HG03039 (cell line): ENCODE measurements around the gene CTAG1A.
"Not testable (repeated sequence)": the region's sequence is repeated elsewhere in the genome, so short reads cannot be mapped to it uniquely, and the experiment has no call there.

Experiments
- ATAC-seq: cut with Tn5 transposase; IDR thresholded peaks from one replicate; pipeline ENCODE4 v1.9.1; 2021; ENCODE audit warnings: mild to moderate bottlenecking, moderate library complexity; ENCODE audit not compliant: unreplicated experiment

CTAG1A gene

GRCh38 chrX:154608823-154609222, 23.9 kb downstream of the CTAG1A start:
- not testable (repeated sequence) for ATAC-seq

GRCh38 chrX:154611146-154611545, 26.2 kb downstream of the CTAG1A start:
- not testable (repeated sequence) for ATAC-seq

GRCh38 chrX:154613586-154613985, 28.7 kb downstream of the CTAG1A start:
- not testable (repeated sequence) for ATAC-seq

- ATAC-seq, result not testable (repeated sequence)
Measured at GRCh38 chrX:154619182-154619581, 34.2 kb downstream of the CTAG1A start, which contains the start of gene CTAG1B. CTAG1B (minus strand) TSS chrX:154619282; CDS start chrX:154619218, 64 bp downstream.

GRCh38 chrX:154620767-154621414, 36.0 kb downstream of the CTAG1A start:
- not testable (repeated sequence) for ATAC-seq

GRCh38 chrX:154628960-154629359, 44.0 kb downstream of the CTAG1A start:
- not testable (repeated sequence) for ATAC-seq

GRCh38 chrX:154630949-154631348, 46.0 kb downstream of the CTAG1A start:
- ATAC-seq, result not testable (repeated sequence)

GRCh38 chrX:154633661-154634060, 48.7 kb downstream of the CTAG1A start:
- not testable (repeated sequence) for ATAC-seq
